ENCODE data around the gene GBX2.

GBX2 gene

DNA sequence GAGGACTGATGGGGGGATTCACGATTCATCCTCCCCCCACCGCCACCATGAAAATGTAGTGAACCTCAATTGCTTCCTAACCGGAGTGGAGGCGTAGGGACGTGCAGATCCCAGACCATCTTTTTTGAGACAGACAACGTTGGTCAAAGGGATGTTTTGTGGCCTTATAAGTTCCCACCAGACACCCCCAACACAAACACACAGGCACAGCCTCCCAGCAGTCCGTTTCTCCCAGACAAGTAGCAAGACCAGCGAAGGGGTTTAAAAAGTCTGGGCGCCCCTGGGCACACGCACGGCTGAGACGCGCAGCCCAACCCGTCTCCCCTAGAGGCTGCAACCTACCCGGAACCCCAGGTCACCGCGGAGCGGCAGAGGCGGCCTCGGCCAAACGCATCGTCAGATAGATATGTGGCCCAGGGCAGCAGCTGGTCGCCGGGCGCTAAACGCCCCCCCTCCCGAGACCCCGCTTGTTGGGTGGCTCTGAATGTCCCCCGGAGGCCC, 1.3 kb downstream of the GBX2 start:
- no peak for DNase-seq

DNA sequence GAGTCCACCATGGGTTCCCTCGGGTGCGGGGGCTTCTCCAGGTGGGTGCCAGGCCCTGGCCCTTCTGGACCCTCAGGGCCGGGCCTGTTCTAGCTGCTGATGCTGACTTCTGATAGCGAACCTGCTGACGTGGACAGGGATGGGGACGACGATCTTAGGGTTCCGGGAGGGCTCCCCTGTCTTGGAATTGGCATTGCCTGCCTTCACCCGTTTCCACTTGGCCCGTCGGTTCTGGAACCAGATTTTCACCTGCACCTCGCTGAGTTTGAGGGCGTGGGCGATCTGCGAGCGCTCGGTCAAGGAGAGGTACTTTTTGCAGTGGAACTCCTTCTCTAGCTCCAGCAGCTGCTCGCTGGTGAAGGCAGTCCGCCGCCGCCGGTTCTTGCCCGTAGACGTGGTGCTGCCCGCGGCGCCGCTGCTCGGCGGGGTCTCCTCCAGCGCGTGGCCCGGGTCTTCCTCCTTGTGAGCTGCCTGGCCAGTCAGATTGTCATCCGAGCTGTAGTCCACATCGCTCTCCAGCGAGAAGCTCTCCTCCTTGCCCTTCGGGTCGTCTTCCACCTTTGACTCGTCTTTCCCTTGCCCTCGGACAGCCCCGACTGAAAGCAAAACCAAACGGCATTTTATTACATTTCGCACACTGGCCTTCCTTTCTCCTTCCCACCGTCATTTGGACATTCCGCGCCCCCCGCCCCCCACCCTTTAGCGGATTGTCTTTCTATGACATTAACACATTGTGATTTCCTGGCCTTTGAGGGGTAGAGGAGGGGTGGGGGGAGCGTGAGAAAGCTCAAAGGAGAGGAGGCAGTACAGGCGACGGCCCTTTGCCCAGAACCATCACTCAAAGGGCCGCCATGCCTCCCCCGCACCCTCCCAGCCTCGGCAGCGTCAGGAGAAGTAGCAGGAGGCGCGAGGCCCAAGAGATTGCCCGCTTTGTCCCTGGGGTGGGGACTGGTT, 2.1 kb downstream of the GBX2 start:
- no peak for DNase-seq

DNA sequence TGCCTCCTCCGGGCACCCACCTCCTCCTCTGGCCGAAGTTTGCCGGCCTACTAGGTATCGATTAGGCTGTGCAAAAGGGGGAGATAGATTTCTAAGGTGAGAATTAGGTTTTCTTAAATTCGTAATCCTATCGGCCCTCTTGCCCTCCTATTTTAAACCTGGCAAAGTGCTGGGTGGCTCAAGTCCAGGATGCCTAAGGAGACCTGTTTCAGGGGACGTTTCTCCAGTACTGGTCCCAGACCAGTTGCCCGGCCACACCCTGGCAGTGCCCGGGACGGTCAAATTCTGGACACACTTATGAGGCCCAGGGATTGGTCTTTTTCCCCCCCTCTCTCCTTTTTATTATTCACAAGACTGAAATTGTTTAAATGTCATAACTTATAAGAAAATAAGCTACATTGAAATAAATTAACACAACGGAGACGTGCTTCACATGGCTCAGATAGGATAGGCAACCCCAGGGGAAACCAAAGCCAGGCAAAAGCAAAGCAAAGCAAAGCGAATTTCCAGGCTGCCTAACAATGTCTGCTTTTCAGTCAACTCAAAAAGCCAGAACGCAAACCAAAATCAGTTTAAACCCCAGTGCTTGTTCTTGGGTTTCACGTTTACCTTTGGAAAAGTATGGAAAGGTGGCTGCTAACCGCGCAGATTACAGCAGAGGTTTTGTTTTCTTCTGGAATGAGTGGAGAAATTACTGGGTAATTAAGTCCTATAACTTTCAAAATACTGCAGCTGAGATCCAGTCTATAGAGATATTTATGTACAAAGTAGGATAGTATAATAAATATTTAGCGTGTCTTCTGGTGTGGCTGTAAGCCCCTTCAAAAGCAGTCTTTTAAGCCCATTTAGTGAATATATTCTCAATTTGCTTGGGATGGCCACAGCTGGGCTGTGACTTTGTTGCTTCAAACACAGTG, 3.0 kb downstream of the GBX2 start:
- no peak for DNase-seq

DNA sequence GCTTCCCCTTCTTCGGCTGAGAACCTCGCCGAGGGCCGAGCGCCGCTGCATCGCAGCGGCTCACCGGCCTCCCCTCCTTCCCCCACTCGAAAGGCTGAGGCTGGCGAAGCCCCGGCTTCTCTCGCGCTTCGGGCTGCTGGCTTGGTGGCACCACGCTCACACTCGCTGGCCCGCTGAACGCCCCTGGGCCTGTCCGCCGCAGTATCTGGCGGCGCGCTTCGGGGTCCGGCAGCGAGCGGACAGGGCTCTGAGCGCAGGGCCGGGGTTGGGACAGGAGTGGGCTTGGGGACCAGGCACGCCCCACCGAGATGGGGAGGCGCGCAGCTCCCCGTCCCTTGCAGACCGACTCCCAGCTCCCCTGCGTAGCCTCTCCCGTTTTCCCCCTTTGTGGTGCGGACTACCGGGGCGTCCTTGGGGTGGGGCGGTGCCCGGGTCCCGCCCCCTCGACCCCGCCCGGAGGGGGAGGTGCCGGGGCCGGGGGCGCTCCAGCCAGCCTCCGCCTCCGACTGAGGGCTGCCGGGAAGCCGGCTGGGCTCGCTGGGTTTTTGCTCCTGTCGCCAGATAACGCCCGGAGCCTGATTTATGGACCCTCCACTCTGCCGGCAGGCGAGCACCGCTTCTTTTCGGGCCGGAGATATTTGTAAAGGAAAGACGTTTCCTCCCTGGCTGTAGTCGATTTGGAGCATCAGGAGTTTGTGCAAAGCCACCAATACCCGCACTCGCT, 3.8 kb downstream of the GBX2 start:
- DNase-seq, result no peak

DNA sequence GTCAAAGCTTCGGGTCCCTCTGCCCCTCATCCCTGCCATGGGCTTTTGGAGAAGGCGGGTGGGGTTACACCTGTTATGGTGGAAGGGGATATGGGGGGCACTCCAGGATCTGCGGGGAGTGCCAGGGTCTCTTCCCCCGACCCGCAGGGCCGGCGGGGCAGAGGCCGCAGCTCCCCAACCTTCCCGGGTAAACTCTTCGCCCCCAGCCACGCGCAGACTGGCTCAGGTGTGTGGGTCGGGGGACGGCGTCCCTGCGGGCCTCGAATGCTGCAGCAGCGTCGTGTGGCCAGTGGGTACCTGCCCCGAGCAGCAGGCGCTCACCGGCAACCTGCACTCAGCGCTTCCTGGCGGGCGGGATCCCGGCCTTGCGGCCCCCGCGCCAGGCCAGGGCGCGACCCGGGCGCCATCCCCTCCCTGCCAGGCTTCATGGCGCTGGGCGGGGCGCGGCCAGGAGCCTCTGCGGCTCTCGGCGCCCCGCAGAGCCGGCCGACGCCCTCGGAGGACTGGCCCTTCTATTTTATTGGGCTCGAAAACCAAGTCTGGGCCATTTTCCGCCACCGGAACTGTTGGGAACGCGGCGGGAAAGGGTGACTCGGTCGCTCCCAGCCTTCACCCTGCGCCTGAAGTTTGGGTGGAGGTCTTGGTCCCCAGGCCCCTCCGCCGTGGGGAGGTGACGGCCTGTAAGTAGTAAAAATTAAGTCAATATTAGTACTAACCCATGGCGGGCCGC, 4.5 kb downstream of the GBX2 start:
- DNase-seq, result no peak

DNA sequence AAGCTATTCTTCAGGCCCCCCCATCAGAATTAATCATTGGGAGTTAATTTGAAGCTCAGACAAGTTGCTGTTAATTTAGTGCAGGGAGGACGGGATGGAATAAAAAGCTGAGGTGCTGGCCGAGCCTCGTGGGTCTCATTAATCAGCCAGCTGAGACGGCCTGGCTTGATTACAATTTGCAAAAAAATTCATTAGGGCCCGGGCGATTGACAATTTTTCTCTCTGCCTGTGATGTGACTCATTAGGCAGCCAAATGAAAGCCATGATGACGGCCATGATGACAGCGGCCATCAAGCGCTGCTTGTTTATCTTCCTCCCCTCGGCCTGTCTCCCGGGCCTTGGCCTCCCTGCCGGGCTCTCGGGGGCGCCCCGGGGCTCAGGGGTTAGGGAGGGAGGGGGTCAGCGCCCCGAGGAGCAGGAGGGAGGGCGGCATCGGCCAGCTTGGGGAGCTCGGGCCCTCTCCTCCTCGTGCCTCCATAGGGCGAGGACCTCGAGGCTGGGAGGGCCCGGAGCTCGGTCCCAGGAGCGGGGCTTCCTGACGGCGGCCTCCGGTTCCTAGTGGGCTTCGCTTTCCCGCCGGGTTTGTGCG, 5.2 kb downstream of the GBX2 start:
- no peak for DNase-seq

DNA sequence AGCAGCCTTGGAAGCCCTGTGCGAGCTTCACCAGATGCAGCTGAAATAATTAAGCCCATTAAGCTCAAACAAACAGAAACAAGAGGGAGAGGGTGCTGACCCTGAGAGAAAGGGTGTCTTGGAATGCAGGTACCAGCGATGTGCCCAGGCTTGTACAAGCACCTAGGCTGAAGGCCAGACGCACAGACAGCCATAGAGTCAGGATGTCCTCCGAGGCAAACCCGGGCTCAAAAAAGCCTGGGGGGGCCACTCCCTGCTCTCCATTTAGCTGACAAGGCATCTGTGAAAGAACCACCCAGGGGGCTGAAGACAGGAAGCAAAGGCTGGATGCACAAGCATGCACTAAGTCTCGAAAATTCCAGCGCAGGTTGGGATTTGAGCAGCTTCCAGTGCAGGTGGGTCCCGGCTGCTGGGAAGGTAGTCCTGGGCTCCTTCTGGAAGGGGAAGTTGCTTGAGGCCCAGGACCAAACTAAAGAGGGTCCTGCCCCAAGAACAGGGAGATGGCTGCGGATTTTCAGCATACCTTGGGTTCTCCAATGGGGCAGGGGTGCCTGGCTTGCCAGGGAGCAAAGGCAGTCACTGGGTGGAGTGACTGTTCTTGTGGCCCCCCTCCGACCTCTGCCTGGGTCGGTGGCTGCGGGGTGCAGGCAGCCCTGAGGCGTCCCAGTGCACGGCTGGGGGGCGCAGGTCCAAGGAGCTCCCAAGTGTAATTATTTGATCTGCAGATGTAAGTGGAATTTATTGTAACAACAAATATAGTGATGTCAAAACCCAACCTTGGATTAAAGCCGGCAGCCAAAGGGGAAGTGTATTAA, 5.9 kb downstream of the GBX2 start:
- DNase-seq, result no peak

DNA sequence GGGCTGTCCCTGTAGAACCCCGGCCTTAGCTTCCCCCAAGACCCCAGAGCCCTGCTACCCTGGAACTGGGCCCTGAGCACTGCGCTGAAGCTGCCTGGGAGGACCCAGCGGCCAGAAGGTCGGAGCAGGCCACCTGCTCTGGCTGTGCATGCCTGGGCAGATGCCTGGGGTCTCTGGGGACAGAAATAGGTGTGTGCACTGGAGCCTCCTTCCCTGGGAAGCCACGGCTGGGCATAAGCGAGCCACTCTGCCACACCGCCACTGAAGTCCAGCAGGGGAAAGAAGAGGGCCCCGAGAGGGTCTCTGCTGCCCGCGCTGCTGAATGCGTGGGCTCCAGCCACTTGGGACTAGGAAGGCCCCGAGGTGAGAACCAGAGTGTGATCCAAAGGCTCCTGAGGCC, 6.7 kb downstream of the GBX2 start:
- no peak for DNase-seq

DNA sequence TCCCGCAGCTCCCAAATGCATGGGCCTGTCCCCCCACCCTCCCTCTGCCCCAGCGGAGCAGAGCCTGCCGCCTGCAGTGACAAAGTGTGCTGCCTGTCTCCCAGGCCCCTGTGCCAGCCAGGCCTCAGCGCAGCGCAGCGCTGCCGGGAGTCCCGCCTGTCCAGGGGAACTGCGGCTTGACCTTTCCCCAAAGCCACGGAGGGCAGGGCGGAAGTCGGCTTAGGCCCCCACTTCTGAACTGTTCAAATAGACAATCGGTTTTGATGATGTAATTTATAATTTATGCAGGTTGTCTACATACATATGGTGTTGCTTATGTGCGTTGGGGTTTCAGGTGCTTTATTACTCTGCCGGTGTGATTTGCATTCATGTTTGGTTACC, 7.1 kb downstream of the GBX2 start:
- DNase-seq, result no peak

DNA sequence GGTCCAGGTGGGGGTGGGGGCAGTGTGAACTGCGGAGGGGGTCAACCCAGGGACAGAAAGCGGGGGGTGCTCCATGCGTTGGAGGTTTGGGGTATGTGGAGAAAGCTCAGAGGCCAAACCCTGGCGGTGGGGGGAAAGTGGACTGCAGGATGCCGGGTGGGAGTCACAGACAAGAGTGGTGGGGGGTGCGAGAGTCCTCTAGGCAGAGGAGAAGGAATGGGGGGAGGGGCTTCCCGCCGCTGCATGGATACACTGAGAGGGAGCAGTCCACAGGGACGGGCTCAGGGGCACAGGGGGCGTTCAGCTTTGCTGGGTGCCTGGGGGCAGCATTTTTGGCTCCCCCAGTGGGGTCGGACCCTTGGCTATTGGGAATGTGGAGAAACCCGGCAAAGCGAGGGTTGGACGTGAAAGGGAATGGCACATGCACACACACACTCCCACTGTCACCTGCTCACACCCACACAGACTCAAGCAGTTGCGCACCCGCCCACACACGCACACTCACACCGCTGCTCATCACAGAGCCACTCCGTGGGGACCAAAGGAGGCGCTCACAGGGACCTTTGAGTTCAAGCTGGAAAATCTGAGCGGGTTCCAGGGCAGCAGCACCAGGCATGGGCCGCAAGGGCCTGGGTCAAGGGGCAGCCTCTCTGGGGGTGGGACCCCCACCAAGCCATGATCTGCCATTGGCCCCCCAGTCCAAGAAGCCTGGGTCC, 7.7 kb downstream of the GBX2 start:
- no peak for DNase-seq

DNA sequence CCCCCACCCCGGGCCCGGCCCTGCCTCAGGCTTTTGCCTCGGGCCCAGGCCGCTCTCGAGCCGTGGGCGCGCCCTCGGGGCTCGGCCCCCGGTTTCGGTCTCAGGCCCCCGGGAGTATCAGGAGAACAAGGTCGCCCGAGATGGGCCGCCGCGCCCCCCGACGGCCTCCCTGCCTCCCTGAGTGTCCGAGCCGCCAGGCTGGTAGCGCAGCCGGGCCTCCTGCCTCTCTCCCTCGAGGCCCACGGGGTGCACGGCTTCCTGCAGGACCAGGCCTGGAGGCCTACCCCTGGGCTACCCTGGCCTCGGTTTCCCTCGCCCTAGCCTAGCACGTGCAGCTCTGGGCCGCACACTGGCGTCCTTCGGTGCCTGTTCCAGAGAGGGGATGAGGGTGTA, 8.4 kb downstream of the GBX2 start:
- DNase-seq, result no peak

DNA sequence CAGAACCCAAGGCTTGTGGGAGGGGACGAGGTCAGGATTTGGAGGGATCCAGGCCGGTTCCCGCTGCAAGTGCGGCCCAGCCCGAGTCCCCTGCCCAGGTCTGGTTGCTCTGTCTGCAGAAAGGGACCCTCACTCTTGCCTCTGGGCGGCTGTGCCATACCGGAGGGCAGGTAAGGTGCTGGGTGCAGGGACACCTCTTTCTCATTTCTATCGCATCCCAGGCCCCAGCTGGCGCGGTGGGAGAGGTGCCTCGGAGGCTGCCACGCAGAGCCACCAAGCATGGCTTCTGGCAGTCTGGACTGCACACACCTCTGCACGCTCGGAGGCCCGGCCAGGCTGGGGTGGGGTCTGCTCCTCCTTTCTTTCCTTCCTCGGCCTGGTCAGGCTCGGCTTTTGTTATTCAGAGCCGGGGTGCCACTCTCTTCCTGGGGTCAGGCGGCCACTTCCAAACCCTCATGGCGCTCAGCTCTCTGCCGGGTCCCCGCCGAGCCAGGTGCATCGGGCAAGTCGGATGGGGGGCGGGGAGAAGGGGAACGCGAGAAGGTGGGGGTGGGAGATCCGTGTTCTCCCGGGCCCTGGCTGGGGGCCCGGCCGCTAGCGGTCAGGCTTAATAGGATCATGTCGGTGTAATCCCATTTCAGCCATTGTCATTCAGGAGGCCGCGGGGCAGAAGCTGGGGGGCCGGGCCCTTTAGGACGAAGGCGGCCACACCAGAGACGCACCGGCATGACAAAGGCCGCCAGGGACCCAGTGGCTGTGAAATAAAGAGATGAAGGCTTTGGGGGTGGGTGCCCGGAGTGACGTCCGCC, 9.0 kb downstream of the GBX2 start:
- no peak for DNase-seq

DNA sequence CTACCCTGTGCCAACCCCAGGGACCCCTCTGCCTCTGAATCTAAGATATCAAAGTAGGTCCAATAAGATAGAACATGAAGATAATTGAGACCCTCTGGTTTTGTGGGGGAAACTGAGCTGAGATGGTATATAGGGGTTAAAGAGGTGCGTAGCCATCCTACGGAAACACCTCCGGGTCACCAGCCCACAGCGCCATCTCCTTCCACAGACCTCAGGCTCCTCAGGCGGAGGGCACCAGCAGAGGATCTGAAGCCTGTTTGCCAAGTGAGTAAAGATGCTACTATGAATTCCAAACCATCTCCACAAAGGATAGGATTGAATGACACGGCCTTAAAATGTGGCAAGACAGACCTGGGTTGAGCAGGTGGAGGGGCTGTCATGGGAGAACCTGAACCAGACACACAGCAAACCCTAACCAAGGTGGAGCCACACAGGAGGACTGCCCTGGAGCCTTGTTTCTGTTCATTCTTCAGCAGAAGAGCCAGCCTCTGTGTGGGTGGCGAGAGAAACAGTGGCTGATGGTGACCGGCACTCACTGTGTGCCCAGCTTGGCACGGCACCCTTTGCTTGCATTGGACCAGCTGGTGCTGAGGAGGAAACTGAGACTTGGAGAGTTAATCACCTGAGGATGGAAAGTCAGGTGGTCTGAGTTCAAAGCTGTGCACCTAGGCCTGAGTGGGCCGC, 10.2 kb downstream of the GBX2 start:
- no peak for DNase-seq

DNA sequence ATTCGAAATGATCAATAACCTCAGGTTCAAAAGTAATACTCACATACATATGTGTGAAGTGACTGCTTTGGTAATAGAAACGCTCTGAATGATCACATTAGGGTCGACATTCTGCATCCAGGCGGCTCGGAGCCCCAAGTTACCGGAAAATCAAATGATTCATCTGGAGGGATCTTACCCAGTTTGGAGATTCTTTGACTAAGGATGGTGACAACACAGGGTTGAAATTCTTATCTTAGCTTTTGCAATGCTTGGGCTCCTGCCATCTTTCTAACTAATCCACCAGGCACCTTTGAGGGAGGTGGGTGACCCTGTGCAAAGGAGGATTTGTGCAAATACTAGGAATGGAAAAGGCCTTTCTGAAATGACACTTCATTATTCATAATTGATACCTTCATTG, 10.8 kb downstream of the GBX2 start:
- DNase-seq, result no peak

DNA sequence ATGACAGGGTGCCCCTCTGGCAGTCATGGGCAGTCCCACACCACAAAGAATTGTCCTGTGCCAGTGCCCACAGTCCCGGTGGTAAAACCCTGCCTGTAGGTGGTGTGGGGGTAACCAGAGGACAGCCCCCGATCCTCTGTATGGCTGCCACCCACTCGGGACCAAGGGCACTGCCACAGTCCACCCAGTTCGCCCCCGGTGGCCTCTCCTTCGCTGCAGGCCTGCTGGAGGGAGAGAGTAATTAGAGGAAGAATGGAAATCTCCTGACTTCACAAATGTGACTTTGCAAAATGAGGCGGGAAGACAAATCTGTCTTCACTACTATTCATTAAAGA, 11.4 kb downstream of the GBX2 start:
- DNase-seq, result no peak

DNA sequence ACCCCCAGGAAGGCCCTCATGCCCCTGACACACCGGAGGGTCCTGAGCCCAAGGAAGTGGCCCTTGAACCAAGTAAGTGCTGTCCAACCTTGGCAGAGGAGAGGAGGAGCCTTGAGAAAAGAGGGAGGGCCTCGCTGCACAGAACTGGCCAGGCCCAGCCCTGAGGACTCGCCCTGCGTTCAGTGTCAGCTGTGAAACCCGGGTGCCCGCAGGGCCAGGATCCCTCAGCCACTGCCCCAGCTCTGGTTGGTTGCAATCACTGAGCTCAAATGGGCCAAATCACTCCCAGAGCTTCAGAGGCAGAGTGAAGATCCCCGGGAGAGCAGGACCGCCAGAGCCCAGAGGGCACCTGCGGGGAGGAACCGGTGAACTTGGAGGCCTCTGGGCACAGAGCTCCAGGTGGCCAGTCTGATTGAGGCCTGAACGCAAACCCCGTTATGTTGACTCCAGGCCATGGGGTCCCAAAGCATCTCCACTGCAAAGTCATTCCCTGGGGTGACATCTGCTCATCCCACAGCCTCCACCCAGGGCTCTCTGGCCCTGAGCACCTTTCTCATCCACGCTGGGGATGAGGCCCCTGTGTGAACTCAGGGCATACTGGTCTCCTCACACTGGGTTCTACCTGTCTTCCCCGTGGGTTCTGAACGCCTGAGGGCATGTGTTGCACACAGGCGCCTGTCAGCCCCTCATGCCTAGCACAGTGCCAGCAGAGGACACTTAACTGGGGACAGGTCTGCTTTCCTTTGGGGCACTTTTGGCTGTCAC, 11.9 kb downstream of the GBX2 start:
- DNase-seq, result no peak

DNA sequence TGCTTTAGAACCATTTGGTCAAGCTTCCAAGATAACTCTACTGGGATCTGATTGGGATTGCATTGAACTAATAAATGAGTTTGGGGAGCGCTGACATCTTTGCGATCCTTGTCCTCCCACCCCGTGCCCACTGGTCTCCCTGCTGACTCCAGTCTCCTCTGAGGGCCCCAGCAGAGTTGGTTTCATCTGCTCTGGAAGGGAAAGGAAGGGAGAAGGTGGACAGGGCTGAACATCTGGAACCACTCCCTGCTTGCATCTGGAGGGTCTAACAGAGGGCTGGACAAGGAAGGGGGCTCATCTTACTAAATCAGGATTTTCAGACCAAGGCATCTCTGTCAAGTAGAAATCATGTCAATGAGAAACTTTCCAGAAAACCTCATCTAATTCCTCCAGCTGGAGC, 12.8 kb downstream of the GBX2 start:
- no peak for DNase-seq

DNA sequence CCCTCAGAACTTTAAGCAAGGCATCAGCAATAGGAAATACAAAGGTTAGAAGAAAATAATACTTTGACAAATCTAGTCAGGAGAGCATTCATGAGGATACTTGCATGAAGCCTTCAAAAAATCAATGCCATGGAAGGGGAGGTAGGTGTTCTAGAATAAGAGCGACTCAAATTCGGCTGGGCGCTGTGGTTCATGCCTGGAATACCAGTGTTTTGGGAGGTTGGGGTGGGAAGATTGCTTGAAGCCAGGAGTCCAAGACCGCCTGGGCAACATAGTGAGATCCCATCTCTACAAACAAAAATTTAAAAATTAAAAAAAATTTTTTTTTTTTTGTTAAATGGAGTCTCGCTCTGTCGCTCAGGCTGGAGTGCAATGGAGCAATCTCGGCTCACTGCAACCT, 21.8 kb downstream of the GBX2 start:
- DNase-seq, result no peak
